Measurements from ENCODE around the gene WEE1.

WEE1 gene

GRCh38 chr11:9567401-9567800, 6.1 kb upstream of the WEE1 start:
- DNase-seq: no peak

- DNase-seq: no peak
Measured at GRCh38 chr11:9568161-9568853, 5.2 kb upstream of the WEE1 start.

- DNase-seq: no peak
Measured at GRCh38 chr11:9568854-9569587, 4.4 kb upstream of the WEE1 start.

GRCh38 chr11:9569588-9570164, 3.8 kb upstream of the WEE1 start:
- DNase-seq: no peak

GRCh38 chr11:9570313-9571025, 3.0 kb upstream of the WEE1 start:
- no peak for DNase-seq

GRCh38 chr11:9571071-9571762, 2.3 kb upstream of the WEE1 start:
- no peak for DNase-seq

GRCh38 chr11:9571763-9572115, 1.7 kb upstream of the WEE1 start:
- no peak for DNase-seq

- no peak for DNase-seq
Measured at GRCh38 chr11:9573775-9574621, 528 bp downstream of the WEE1 start.

- no peak for DNase-seq
Measured at GRCh38 chr11:9574622-9575259, 1.3 kb downstream of the WEE1 start.

- DNase-seq: no peak
Measured at GRCh38 chr11:9575260-9576240, 2.1 kb downstream of the WEE1 start.

- DNase-seq: no peak
Measured at GRCh38 chr11:9576701-9577381, 3.4 kb downstream of the WEE1 start.

- DNase-seq: no peak
Measured at GRCh38 chr11:9577556-9577955, 4.1 kb downstream of the WEE1 start.

- DNase-seq: no peak
Measured at GRCh38 chr11:9580894-9581293, 7.4 kb downstream of the WEE1 start.

- DNase-seq: no peak
Measured at GRCh38 chr11:9581556-9582161, 8.2 kb downstream of the WEE1 start.

- no peak for DNase-seq
Measured at GRCh38 chr11:9590717-9591116, 17.2 kb downstream of the WEE1 start.

GRCh38 chr11:9594267-9595046, 21.0 kb downstream of the WEE1 start:
- DNase-seq: no peak

- DNase-seq: no peak
Measured at GRCh38 chr11:9596926-9597464, 23.5 kb downstream of the WEE1 start.

- DNase-seq: no peak
Measured at GRCh38 chr11:9600166-9600565, 26.7 kb downstream of the WEE1 start.

Data from SIG-M5 (cell line).